Natural killer cell (primary cell): ENCODE measurements around the gene CEP41. TPM values are rescaled to one million over a fixed set of nuclear protein-coding genes. Genes with fewer than 3 reads are reported as not detected.

Source experiments
- ATAC-seq, 3 donors: fragments of 150-1000 bp in 2 of 3; fragments of 200-7000 bp in 1 of 3; cut with Tn5 transposase; 1 replicate in 1 of 3; 2 replicates in 2 of 3; pipeline ENCODE4 v1.10.0; 2021; ENCODE audit warnings: mild to moderate bottlenecking in 2 of 3, moderate library complexity in 2 of 3
- DNase-seq, 2 donors: peaks; one replicate each; pipeline versions ENCODE4 v3.0.0 to v3.0.0-alpha.2; 2013 to 2021; ENCODE audit warnings: mixed read lengths in 1 of 2
- H3K27ac ChIP-seq: one replicate; pipeline ENCODE4 v1.5.1; 2013; ENCODE audit warnings: mild to moderate bottlenecking, low read length
- H3K27me3 ChIP-seq: one replicate; pipeline ENCODE4 v1.6.1; 2013; ENCODE audit warnings: low read length; ENCODE audit not compliant: control insufficient read depth, insufficient read depth
- H3K36me3 ChIP-seq: one replicate; pipeline ENCODE4 v1.6.1; 2013; ENCODE audit warnings: low read length; ENCODE audit not compliant: control insufficient read depth, insufficient read depth
- H3K4me1 ChIP-seq: one replicate; pipeline ENCODE4 v1.6.1; 2013; ENCODE audit warnings: low read length; ENCODE audit not compliant: control insufficient read depth, insufficient read depth
- H3K4me3 ChIP-seq: one replicate; pipeline ENCODE4 v1.5.1; 2013; ENCODE audit warnings: low read length
- H3K9me3 ChIP-seq: one replicate; pipeline ENCODE4 v1.6.1; 2013; ENCODE audit warnings: low read length; ENCODE audit not compliant: control insufficient read depth, insufficient read depth
- H3K27ac Mint-ChIP-seq, 2 donors: one replicate each; pipeline ENCODE4 v1.8.0; 2022; ENCODE audit warnings: mild to moderate bottlenecking in 2 of 2, mixed read lengths in 2 of 2, moderate library complexity in 1 of 2
- H3K27me3 Mint-ChIP-seq, 2 donors: one replicate each; pipeline ENCODE4 v1.8.0; 2022; ENCODE audit warnings: low read depth in 2 of 2, mixed read lengths in 2 of 2
- H3K36me3 Mint-ChIP-seq: one replicate; pipeline ENCODE4 v1.8.0; 2022; ENCODE audit warnings: mixed read lengths
- H3K4me1 Mint-ChIP-seq, 2 donors: one replicate each; pipeline ENCODE4 v1.8.0; 2022; ENCODE audit warnings: mixed read lengths in 2 of 2
- H3K4me3 Mint-ChIP-seq: one replicate; pipeline ENCODE4 v1.8.0; 2022; ENCODE audit warnings: mild to moderate bottlenecking, moderate library complexity, mixed read lengths
- H3K9me3 Mint-ChIP-seq, 2 donors: one replicate each; pipeline ENCODE4 v1.8.0; 2022; ENCODE audit warnings: mixed read lengths in 2 of 2
- CTCF ChIP-seq: fragments of 200-600 bp; IDR thresholded peaks from one replicate; pipeline ENCODE4 v1.8.0; 2022; ENCODE audit warnings: antibody characterized with exemption
- WGBS: methylation state at CpG from one replicate; pipeline ENCODE4 v1.1.7; 2013; ENCODE audit warnings: missing lambda C conversion rate; ENCODE audit not compliant: insufficient coverage; 5-methylcytosine and 5-hydroxymethylcytosine counted together
- intact Hi-C: fragments of 100-400 bp; cut with micrococcal nuclease; formaldehyde crosslinking; loops from one replicate; pipeline ENCODE4 v1.14.2; 2022
- total RNA-seq, 4 donors: library from RNA; stranded (reverse); fragments of 120-200 nt in 1 of 4; gene quantifications; one replicate each; pipeline versions ENCODE4 v1.2.3 to v1.2.4, GENCODE V29; 2013 to 2022

CEP41 gene
- total RNA-seq, 3 donors from 2014 or later (not counting 1 experiment from before 2014, with no cell fraction given), result 8.7 to 14.2 (median 11.2) TPM

- H3K27ac Mint-ChIP-seq, result no peak overlapping the region
These were observed 23.0 kb upstream of the CEP41 start for GRCh38 chr7:130463553-130464434.

GRCh38 chr7:130461272-130461671 is 20.5 kb upstream of the CEP41 start:
- Mint-ChIP-seq H3K27me3 (peaks cover 6 to 7% of the 10 kb centered on the region in 2 donors), H3K36me3 (peaks cover 26% of the 10 kb centered on the region), H3K9me3 (peaks cover 2% of the 10 kb centered on the region in 2 donors), H3K27ac (no peak overlapping the region), H3K4me1 (peaks cover 12 to 14% of the 10 kb centered on the region in 2 donors), H3K4me3 (no peak overlapping the region)
- no peaks in the 10 kb centered on the region for H3K36me3 ChIP-seq
- no peaks in the 10 kb centered on the region for H3K4me1 ChIP-seq
- no peaks in the 10 kb centered on the region for H3K27me3 ChIP-seq
- no peak for DNase-seq
- WGBS, result 100% methylated on average over 2 of the region's 2 CpGs
- intact Hi-C loops, result no loop called here
- H3K4me3 ChIP-seq, result no peak overlapping the region
- TF ChIP-seq CTCF, result no peak
- no peak overlapping the region for H3K27ac ChIP-seq
- H3K9me3 ChIP-seq, result peaks cover 5% of the 10 kb centered on the region
- no peak for ATAC-seq

More at GRCh38 chr7:130463553-130464434, 23.0 kb upstream of the CEP41 start:
- no peak for TF ChIP-seq CTCF
- Mint-ChIP-seq H3K36me3 (peaks cover 19% of the 10 kb centered on the region), H3K4me1 (peaks cover 3 to 4% of the 10 kb centered on the region in 2 donors), H3K9me3 (peaks cover 2% of the 10 kb centered on the region in 2 donors), H3K4me3 (no peak overlapping the region), H3K27me3 (peaks cover 7 to 9% of the 10 kb centered on the region in 2 donors)
- Histone ChIP-seq H3K4me1 (no peaks in the 10 kb centered on the region), H3K27me3 (no peaks in the 10 kb centered on the region), H3K4me3 (no peak overlapping the region), H3K36me3 (no peaks in the 10 kb centered on the region), H3K9me3 (peaks cover 5% of the 10 kb centered on the region), H3K27ac (no peak overlapping the region)
- intact Hi-C loops, result no loop called here
- WGBS, result 44% methylated on average over 3 of the region's 4 CpGs
- DNase-seq (peak in 1 of 2 donors; percentile 27), ATAC-seq (no peak)

GRCh38 chr7:130458257-130458656 is 17.4 kb upstream of the CEP41 start:
- Mint-ChIP-seq H3K27ac (peak overlapping the region; percentile 62 to 78), H3K36me3 (peaks cover 15% of the 10 kb centered on the region), H3K27me3 (no peaks in the 10 kb centered on the region), H3K4me3 (peak overlapping the region; percentile 57), H3K4me1 (peaks cover 14 to 20% of the 10 kb centered on the region in 2 donors), H3K9me3 (peaks cover 2% of the 10 kb centered on the region in 2 donors)
- no peak overlapping the region for H3K27ac ChIP-seq
- no CpG with 5 or more reads among the region's 2 CpGs for WGBS
- no peaks in the 10 kb centered on the region for H3K27me3 ChIP-seq
- DNase-seq (peak in 1 of 2 donors; percentile 45), ATAC-seq (peak; percentile 66 to 88 (median 86))
- intact Hi-C loops, result no loop called here
- H3K9me3 ChIP-seq, result peaks cover 5% of the 10 kb centered on the region
- H3K36me3 ChIP-seq, result no peaks in the 10 kb centered on the region
- H3K4me1 ChIP-seq, result no peaks in the 10 kb centered on the region
- no peak overlapping the region for H3K4me3 ChIP-seq
- TF ChIP-seq CTCF, result no peak
